WTC11 (cell line): ENCODE measurements around the gene LHPP. TPM values are rescaled to one million over a fixed set of nuclear protein-coding genes. Genes with fewer than 3 reads are reported as not detected.

ENCODE experiments used
- ATAC-seq: fragments of 200-7000 bp; cut with Tn5 transposase; 2 replicates; pipeline ENCODE4 v1.10.0; 2021; ENCODE audit warnings: mild to moderate bottlenecking, moderate library complexity
- CTCF ChIA-PET: fragments of 300-600 bp; sonication (Branson Sonifier 250); formaldehyde crosslinking; loops from one replicate; lab custom pipeline; 2021; ENCODE audit warnings: antibody characterized with exemption; lab: Charles Lee
- POLR2A ChIA-PET: fragments of 350-600 bp; sonication (Branson Sonifier 250); formaldehyde crosslinking; loops from one replicate; lab custom pipeline; 2021; ENCODE audit warnings: antibody characterized with exemption; lab: Charles Lee
- DNase-seq: peaks from one replicate; pipeline ENCODE4 v3.0.0; 2021; ENCODE audit warnings: low spot score
- H3K27ac Mint-ChIP-seq: 2 replicates; pipeline ENCODE4 v1.8.0; 2021; ENCODE audit warnings: mixed read lengths
- H3K27me3 Mint-ChIP-seq: 2 replicates; pipeline ENCODE4 v1.8.0; 2021; ENCODE audit warnings: low read depth, mild to moderate bottlenecking, moderate library complexity, mixed read lengths
- H3K36me3 Mint-ChIP-seq: 2 replicates; pipeline ENCODE4 v1.8.0; 2021; ENCODE audit warnings: mixed read lengths
- H3K4me1 Mint-ChIP-seq: 2 replicates; pipeline ENCODE4 v1.8.0; 2022; ENCODE audit warnings: mixed read lengths
- H3K4me3 Mint-ChIP-seq: 2 replicates; pipeline ENCODE4 v1.8.0; 2021; ENCODE audit warnings: mild to moderate bottlenecking, moderate library complexity, mixed read lengths
- H3K9me3 Mint-ChIP-seq: 2 replicates; pipeline ENCODE4 v1.8.0; 2021; ENCODE audit warnings: mixed read lengths
- CBFB ChIP-seq: sonication (generic); formaldehyde crosslinking; IDR thresholded peaks from 2 replicates; pipeline ENCODE4 v1.8.1; 2022; ENCODE audit warnings: mild to moderate bottlenecking, low read depth, missing genetic modification reagents
- EMX1 ChIP-seq: fragments of 250-450 bp; sonication (Bioruptor Pico); IDR thresholded peaks from 2 replicates; pipeline ENCODE4 v1.8.0; 2021; ENCODE audit warnings: mild to moderate bottlenecking
- ETV6 ChIP-seq: sonication (generic); formaldehyde crosslinking; IDR thresholded peaks from 2 replicates; pipeline ENCODE4 v1.8.1; 2022; ENCODE audit warnings: mild to moderate bottlenecking, missing genetic modification reagents
- GRHL2 ChIP-seq: fragments of 250-450 bp; sonication (Bioruptor Pico); IDR thresholded peaks from 2 replicates; pipeline ENCODE4 v1.8.0; 2022; ENCODE audit warnings: mild to moderate bottlenecking, moderate library complexity; ENCODE audit not compliant: insufficient replicate concordance, severe bottlenecking
- HMGA2 ChIP-seq: fragments of 250-450 bp; sonication (Bioruptor Pico); IDR thresholded peaks from 2 replicates; pipeline ENCODE4 v1.4.0; 2021; ENCODE audit warnings: mild to moderate bottlenecking, moderate library complexity
- IRF2 ChIP-seq: sonication (generic); formaldehyde crosslinking; IDR thresholded peaks from 2 replicates; pipeline ENCODE4 v1.8.0; 2022; ENCODE audit warnings: low read depth, missing genetic modification reagents, borderline replicate concordance
- KAT7 ChIP-seq: sonication (generic); formaldehyde crosslinking; IDR thresholded peaks from 2 replicates; pipeline ENCODE4 v1.8.1; 2023; ENCODE audit warnings: missing genetic modification reagents, mild to moderate bottlenecking, borderline replicate concordance
- MAX ChIP-seq: sonication (generic); formaldehyde crosslinking; IDR thresholded peaks from 2 replicates; pipeline ENCODE4 v1.8.0; 2022; ENCODE audit warnings: mild to moderate bottlenecking, missing genetic modification reagents
- MXD4 ChIP-seq: fragments of 250-450 bp; sonication (Bioruptor Pico); IDR thresholded peaks from 2 replicates; pipeline ENCODE4 v1.8.0; 2021; ENCODE audit warnings: mild to moderate bottlenecking, moderate library complexity, borderline replicate concordance
- NR1H2 ChIP-seq: sonication (generic); formaldehyde crosslinking; IDR thresholded peaks from 2 replicates; pipeline ENCODE4 v1.9.0; 2021; ENCODE audit warnings: mild to moderate bottlenecking, moderate library complexity, missing genetic modification reagents
- NR3C1 ChIP-seq: sonication (generic); formaldehyde crosslinking; conservative IDR thresholded peaks from 2 replicates; pipeline ENCODE4 v1.8.1; 2023; ENCODE audit warnings: low read depth, mild to moderate bottlenecking, missing genetic modification reagents
- OVOL2 ChIP-seq: fragments of 250-450 bp; sonication (Bioruptor Pico); IDR thresholded peaks from 2 replicates; pipeline ENCODE4 v1.9.0; 2021; ENCODE audit warnings: mild to moderate bottlenecking, borderline replicate concordance
- PRRX2 ChIP-seq: fragments of 250-450 bp; sonication (Bioruptor Pico); IDR thresholded peaks from 2 replicates; pipeline ENCODE4 v1.8.0; 2021; ENCODE audit warnings: mild to moderate bottlenecking
- RELA ChIP-seq: sonication (generic); formaldehyde crosslinking; IDR thresholded peaks from 2 replicates; pipeline ENCODE4 v1.8.1; 2022; ENCODE audit warnings: missing genetic modification reagents, mild to moderate bottlenecking, borderline replicate concordance
- TEAD1 ChIP-seq: sonication (generic); formaldehyde crosslinking; IDR thresholded peaks from 2 replicates; pipeline ENCODE4 v1.8.0; 2022; ENCODE audit warnings: mild to moderate bottlenecking, missing genetic modification reagents
- ZBTB43 ChIP-seq: sonication (generic); formaldehyde crosslinking; IDR thresholded peaks from 2 replicates; pipeline ENCODE4 v1.8.1; 2023; ENCODE audit warnings: mild to moderate bottlenecking, missing genetic modification reagents
- ZNF396 ChIP-seq: fragments of 250-450 bp; sonication (Bioruptor Pico); IDR thresholded peaks from 2 replicates; pipeline ENCODE4 v1.8.0; 2021; ENCODE audit warnings: mild to moderate bottlenecking, moderate library complexity, borderline replicate concordance
- ZNF416 ChIP-seq: fragments of 250-450 bp; sonication (Bioruptor Pico); IDR thresholded peaks from 2 replicates; pipeline ENCODE4 v1.9.0; 2021; ENCODE audit warnings: mild to moderate bottlenecking, inconsistent platforms
- ZNF423 ChIP-seq: fragments of 250-450 bp; sonication (Bioruptor Pico); IDR thresholded peaks from 2 replicates; pipeline ENCODE4 v2.1.2; 2022; ENCODE audit warnings: mild to moderate bottlenecking, moderate library complexity
- ZNF671 ChIP-seq: fragments of 250-450 bp; sonication (Bioruptor Pico); IDR thresholded peaks from 2 replicates; pipeline ENCODE4 v1.8.0; 2021; ENCODE audit warnings: mild to moderate bottlenecking
- total RNA-seq: library from RNA; stranded (reverse); gene quantifications from 3 replicates; pipeline ENCODE4 v1.2.3, GENCODE V29; 2021
- TF ChIP-seq, protein P1 (sequence below): sonication (generic); formaldehyde crosslinking; IDR thresholded peaks from 2 replicates; pipeline ENCODE4 v1.8.1; 2022; ENCODE audit warnings: low read depth, missing genetic modification reagents, borderline replicate concordance
- TF ChIP-seq, protein P2 (sequence below): sonication (generic); formaldehyde crosslinking; IDR thresholded peaks from 2 replicates; pipeline ENCODE4 v1.8.1; 2023; ENCODE audit warnings: mild to moderate bottlenecking, missing genetic modification reagents, moderate library complexity
- TF ChIP-seq, protein P3 (sequence below): fragments of 250-450 bp; sonication (Bioruptor Pico); conservative IDR thresholded peaks from 2 replicates; pipeline ENCODE4 v1.9.0; 2021; ENCODE audit warnings: mild to moderate bottlenecking
- TF ChIP-seq, protein P4 (sequence below): sonication (generic); formaldehyde crosslinking; IDR thresholded peaks from 2 replicates; pipeline ENCODE4 v1.8.0; 2022; ENCODE audit warnings: missing genetic modification reagents
- TF ChIP-seq, protein P5 (sequence below): sonication (generic); formaldehyde crosslinking; conservative IDR thresholded peaks from 2 replicates; pipeline ENCODE4 v1.8.1; 2022; ENCODE audit warnings: mild to moderate bottlenecking, missing genetic modification reagents
- TF ChIP-seq, protein P6 (sequence below): sonication (generic); formaldehyde crosslinking; IDR thresholded peaks from 2 replicates; pipeline ENCODE4 v1.8.1; 2023; ENCODE audit warnings: mild to moderate bottlenecking, moderate library complexity, missing genetic modification reagents

LHPP gene
- total RNA-seq, 1 experiment from 2014 or later: 33.2 TPM

GRCh38 chr10:124482876-124483275 lies 21.3 kb downstream of the LHPP start (continued):
- TF ChIP-seq, protein P1, sequence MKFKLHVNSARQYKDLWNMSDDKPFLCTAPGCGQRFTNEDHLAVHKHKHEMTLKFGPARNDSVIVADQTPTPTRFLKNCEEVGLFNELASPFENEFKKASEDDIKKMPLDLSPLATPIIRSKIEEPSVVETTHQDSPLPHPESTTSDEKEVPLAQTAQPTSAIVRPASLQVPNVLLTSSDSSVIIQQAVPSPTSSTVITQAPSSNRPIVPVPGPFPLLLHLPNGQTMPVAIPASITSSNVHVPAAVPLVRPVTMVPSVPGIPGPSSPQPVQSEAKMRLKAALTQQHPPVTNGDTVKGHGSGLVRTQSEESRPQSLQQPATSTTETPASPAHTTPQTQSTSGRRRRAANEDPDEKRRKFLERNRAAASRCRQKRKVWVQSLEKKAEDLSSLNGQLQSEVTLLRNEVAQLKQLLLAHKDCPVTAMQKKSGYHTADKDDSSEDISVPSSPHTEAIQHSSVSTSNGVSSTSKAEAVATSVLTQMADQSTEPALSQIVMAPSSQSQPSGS: no peak
- TF ChIP-seq MAX (CRISPR knock-in tag) (no peak), NR3C1 (CRISPR knock-in tag) (no peak), ETV6 (CRISPR knock-in tag) (no peak), TEAD1 (no peak), IRF2 (CRISPR knock-in tag) (no peak), CBFB (CRISPR knock-in tag) (no peak), ZNF423 (CRISPR knock-in tag) (no peak), ZNF416 (no peak), RELA (CRISPR knock-in tag) (no peak)
- TF ChIP-seq, protein P2, sequence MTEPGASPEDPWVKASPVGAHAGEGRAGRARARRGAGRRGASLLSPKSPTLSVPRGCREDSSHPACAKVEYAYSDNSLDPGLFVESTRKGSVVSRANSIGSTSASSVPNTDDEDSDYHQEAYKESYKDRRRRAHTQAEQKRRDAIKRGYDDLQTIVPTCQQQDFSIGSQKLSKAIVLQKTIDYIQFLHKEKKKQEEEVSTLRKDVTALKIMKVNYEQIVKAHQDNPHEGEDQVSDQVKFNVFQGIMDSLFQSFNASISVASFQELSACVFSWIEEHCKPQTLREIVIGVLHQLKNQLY (CRISPR knock-in tag): no peak
- TF ChIP-seq, protein P3, sequence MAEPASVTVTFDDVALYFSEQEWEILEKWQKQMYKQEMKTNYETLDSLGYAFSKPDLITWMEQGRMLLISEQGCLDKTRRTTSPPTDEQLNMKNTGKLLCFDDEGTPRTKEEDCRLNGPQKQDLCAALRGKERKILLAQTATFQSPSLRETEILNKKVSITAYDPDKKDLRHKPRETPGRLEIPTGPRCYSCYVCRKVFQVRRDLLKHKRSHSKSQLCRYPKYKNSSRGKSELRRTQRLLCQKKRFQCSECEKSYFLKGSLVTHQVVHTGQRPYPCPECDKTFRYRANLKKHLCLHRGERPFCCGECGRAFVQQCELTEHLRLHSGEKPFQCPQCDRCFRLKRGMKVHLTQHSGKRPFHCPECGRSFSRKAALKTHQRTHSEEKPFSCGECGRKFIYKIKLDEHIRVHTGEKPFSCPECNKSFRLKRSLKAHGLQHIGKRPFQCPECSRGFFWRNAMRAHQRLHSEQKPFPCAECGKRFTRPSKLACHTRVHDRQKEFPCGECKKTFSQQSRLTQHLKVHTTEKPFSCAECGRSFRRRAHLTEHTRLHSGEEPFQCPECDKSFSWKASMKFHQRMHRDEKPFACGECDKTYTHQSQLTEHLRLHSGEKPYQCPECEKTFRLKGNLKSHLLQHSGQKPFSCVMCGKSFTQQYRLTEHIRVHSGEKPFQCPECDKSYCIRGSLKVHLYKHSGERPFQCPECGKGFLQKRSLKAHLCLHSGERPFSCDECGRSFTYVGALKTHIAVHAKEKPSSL (CRISPR knock-in tag): no peak

- CTCF ChIA-PET: no interaction called here
- H3K4me3 Mint-ChIP-seq: no peak overlapping the region
These were observed 22.4 kb downstream of the LHPP start for GRCh38 chr10:124484031-124484430.

More at GRCh38 chr10:124484031-124484430, 22.4 kb downstream of the LHPP start:
- no peak for TF ChIP-seq KAT7
- TF ChIP-seq OVOL2 (CRISPR knock-in tag): no peak
- no peak for TF ChIP-seq RELA (CRISPR knock-in tag)
- TF ChIP-seq EMX1 (CRISPR knock-in tag): no peak
- no peak for TF ChIP-seq ZBTB43 (CRISPR knock-in tag)
- TF ChIP-seq HMGA2: no peak
- TF ChIP-seq, protein P4, sequence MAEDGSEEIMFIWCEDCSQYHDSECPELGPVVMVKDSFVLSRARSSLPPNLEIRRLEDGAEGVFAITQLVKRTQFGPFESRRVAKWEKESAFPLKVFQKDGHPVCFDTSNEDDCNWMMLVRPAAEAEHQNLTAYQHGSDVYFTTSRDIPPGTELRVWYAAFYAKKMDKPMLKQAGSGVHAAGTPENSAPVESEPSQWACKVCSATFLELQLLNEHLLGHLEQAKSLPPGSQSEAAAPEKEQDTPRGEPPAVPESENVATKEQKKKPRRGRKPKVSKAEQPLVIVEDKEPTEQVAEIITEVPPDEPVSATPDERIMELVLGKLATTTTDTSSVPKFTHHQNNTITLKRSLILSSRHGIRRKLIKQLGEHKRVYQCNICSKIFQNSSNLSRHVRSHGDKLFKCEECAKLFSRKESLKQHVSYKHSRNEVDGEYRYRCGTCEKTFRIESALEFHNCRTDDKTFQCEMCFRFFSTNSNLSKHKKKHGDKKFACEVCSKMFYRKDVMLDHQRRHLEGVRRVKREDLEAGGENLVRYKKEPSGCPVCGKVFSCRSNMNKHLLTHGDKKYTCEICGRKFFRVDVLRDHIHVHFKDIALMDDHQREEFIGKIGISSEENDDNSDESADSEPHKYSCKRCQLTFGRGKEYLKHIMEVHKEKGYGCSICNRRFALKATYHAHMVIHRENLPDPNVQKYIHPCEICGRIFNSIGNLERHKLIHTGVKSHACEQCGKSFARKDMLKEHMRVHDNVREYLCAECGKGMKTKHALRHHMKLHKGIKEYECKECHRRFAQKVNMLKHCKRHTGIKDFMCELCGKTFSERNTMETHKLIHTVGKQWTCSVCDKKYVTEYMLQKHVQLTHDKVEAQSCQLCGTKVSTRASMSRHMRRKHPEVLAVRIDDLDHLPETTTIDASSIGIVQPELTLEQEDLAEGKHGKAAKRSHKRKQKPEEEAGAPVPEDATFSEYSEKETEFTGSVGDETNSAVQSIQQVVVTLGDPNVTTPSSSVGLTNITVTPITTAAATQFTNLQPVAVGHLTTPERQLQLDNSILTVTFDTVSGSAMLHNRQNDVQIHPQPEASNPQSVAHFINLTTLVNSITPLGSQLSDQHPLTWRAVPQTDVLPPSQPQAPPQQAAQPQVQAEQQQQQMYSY (CRISPR knock-in tag): no peak
- no peak for TF ChIP-seq NR1H2 (CRISPR knock-in tag)
- no peak for TF ChIP-seq ZNF396
- no peak for TF ChIP-seq MXD4 (CRISPR knock-in tag)
- no peak for TF ChIP-seq PRRX2 (CRISPR knock-in tag)
- TF ChIP-seq, protein P5, sequence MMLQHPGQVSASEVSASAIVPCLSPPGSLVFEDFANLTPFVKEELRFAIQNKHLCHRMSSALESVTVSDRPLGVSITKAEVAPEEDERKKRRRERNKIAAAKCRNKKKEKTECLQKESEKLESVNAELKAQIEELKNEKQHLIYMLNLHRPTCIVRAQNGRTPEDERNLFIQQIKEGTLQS (CRISPR knock-in tag): no peak
- TF ChIP-seq, protein P6, sequence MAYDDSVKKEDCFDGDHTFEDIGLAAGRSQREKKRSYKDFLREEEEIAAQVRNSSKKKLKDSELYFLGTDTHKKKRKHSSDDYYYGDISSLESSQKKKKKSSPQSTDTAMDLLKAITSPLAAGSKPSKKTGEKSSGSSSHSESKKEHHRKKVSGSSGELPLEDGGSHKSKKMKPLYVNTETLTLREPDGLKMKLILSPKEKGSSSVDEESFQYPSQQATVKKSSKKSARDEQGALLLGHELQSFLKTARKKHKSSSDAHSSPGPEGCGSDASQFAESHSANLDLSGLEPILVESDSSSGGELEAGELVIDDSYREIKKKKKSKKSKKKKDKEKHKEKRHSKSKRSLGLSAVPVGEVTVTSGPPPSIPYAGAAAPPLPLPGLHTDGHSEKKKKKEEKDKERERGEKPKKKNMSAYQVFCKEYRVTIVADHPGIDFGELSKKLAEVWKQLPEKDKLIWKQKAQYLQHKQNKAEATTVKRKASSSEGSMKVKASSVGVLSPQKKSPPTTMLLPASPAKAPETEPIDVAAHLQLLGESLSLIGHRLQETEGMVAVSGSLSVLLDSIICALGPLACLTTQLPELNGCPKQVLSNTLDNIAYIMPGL (CRISPR knock-in tag): no peak
- no peak for TF ChIP-seq ZNF671
- TF ChIP-seq IRF2 (CRISPR knock-in tag): no peak
- no peak for TF ChIP-seq GRHL2 (CRISPR knock-in tag)
- TF ChIP-seq, all 79 proteins: peak for 0
- Mint-ChIP-seq H3K36me3 (peaks cover 47% of the 10 kb centered on the region), H3K9me3 (peaks cover 17% of the 10 kb centered on the region), H3K27me3 (no peaks in the 10 kb centered on the region), H3K27ac (no peak overlapping the region), H3K4me1 (peaks cover 26% of the 10 kb centered on the region)
- POLR2A ChIA-PET: no interaction called here
- ATAC-seq: no peak
- DNase-seq: no peak
